Measurements from ENCODE around the gene DTX3L.

DNA sequence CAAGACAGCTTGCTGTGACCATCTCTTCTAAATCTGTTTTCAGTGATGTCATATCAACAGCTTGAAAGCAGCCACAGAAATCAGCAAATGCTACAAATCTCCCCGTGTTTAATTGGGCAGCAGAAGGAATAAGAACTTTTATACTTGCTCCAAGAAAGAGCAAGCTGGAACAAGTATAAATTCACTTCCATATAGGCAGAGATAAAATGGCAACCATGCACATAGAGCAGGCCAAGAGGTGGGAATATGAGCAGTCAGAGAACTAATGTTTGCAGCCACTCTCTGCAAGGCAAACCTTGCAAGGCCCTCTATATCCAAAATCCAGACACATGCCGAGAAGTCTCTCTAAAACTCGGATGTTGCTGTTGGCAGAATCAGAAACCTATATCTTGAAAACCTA lies 16.1 kb upstream of the DTX3L start:
- TF ChIP-seq POLR2AphosphoS5 (IDR thresholded peaks at IDR 0.05; ENCODE audit: low read depth), result no peak
- TF ChIP-seq, protein P1, sequence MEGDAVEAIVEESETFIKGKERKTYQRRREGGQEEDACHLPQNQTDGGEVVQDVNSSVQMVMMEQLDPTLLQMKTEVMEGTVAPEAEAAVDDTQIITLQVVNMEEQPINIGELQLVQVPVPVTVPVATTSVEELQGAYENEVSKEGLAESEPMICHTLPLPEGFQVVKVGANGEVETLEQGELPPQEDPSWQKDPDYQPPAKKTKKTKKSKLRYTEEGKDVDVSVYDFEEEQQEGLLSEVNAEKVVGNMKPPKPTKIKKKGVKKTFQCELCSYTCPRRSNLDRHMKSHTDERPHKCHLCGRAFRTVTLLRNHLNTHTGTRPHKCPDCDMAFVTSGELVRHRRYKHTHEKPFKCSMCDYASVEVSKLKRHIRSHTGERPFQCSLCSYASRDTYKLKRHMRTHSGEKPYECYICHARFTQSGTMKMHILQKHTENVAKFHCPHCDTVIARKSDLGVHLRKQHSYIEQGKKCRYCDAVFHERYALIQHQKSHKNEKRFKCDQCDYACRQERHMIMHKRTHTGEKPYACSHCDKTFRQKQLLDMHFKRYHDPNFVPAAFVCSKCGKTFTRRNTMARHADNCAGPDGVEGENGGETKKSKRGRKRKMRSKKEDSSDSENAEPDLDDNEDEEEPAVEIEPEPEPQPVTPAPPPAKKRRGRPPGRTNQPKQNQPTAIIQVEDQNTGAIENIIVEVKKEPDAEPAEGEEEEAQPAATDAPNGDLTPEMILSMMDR (conservative IDR thresholded peaks at IDR 0.05; ENCODE audit: low read depth in 2 of 2), result no peak
- TF ChIP-seq EZH2 (IDR thresholded peaks at IDR 0.05; ENCODE audit: low read depth, unreplicated experiment), result no peak
- TF ChIP-seq, protein P2, sequence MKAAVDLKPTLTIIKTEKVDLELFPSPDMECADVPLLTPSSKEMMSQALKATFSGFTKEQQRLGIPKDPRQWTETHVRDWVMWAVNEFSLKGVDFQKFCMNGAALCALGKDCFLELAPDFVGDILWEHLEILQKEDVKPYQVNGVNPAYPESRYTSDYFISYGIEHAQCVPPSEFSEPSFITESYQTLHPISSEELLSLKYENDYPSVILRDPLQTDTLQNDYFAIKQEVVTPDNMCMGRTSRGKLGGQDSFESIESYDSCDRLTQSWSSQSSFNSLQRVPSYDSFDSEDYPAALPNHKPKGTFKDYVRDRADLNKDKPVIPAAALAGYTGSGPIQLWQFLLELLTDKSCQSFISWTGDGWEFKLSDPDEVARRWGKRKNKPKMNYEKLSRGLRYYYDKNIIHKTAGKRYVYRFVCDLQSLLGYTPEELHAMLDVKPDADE (IDR thresholded peaks at IDR 0.05), result no peak
- no peak for TF ChIP-seq CREB1 (CRISPR knock-in tag; IDR thresholded peaks at IDR 0.05; ENCODE audit: low read depth)
- TF ChIP-seq ZNF114 (CRISPR knock-in tag; IDR thresholded peaks at IDR 0.05), result no peak
- no peak for TF ChIP-seq JUNB (IDR thresholded peaks at IDR 0.05; ENCODE audit: unreplicated experiment)
- TF ChIP-seq EZH2phosphoT487 (IDR thresholded peaks at IDR 0.05; ENCODE audit: unreplicated experiment), result no peak
- TF ChIP-seq, protein P3, sequence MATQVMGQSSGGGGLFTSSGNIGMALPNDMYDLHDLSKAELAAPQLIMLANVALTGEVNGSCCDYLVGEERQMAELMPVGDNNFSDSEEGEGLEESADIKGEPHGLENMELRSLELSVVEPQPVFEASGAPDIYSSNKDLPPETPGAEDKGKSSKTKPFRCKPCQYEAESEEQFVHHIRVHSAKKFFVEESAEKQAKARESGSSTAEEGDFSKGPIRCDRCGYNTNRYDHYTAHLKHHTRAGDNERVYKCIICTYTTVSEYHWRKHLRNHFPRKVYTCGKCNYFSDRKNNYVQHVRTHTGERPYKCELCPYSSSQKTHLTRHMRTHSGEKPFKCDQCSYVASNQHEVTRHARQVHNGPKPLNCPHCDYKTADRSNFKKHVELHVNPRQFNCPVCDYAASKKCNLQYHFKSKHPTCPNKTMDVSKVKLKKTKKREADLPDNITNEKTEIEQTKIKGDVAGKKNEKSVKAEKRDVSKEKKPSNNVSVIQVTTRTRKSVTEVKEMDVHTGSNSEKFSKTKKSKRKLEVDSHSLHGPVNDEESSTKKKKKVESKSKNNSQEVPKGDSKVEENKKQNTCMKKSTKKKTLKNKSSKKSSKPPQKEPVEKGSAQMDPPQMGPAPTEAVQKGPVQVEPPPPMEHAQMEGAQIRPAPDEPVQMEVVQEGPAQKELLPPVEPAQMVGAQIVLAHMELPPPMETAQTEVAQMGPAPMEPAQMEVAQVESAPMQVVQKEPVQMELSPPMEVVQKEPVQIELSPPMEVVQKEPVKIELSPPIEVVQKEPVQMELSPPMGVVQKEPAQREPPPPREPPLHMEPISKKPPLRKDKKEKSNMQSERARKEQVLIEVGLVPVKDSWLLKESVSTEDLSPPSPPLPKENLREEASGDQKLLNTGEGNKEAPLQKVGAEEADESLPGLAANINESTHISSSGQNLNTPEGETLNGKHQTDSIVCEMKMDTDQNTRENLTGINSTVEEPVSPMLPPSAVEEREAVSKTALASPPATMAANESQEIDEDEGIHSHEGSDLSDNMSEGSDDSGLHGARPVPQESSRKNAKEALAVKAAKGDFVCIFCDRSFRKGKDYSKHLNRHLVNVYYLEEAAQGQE (IDR thresholded peaks at IDR 0.05; ENCODE audit: unreplicated experiment), result no peak
- no peak for TF ChIP-seq STAT1 (IDR thresholded peaks at IDR 0.05; ENCODE audit: unreplicated experiment)
